Measurements from ENCODE around the gene UBAC2. TPM values are rescaled to one million over a fixed set of nuclear protein-coding genes. Genes with fewer than 3 reads are reported as not detected.

Gene UBAC2
- total and polyA plus RNA-seq, 2 of the 8 experiments (the other 6 are each of a cell fraction or from before 2014, with no cell fraction given) = 75.9 to 76.9 TPM

DNA sequence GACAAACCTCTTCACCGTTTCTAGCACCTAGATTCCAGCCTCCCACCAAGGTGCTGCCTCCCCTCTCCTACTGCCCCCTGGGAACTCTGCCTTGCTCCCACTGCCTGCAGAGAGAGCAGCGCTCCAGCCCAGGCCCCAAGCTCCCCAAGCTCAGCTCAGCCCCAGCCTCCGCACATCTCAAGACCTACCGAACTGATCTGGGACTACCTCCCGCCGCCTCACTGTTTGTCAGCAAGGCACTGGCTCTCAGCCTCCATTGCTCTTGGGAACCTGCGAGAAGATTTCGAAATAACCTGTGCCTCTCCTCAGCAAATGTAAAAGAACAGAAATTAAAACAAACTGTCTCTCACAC, 198.9 kb downstream of the UBAC2 start (continued):
- no peak for TF ChIP-seq MAFK (IDR thresholded peaks at IDR 0.05; ENCODE audit: low read depth, low read length)
